ENCODE results near the gene MOSPD3. TPM values are rescaled to one million over a fixed set of nuclear protein-coding genes. Genes with fewer than 3 reads are reported as not detected.

The MOSPD3 gene
- total RNA-seq, 2 experiments from 2014 or later: 10.4 to 12.0 TPM

- no peak for TF ChIP-seq EZH2phosphoT487 (IDR thresholded peaks at IDR 0.05; ENCODE audit: borderline replicate concordance, low read depth, low read length)
- H3K4me2 ChIP-seq (ENCODE audit: low read length): no peak overlapping the region
- H3K9me3 ChIP-seq (ENCODE audit: low read length): no peaks in the 10 kb centered on the region
- H3K9me2 ChIP-seq (ENCODE audit: insufficient read depth, low read length): no peaks in the 10 kb centered on the region
- peaks cover 86% of the 10 kb centered on the region for H3K36me3 ChIP-seq (ENCODE audit: insufficient read depth, low read length)
- no TSS peak for BruUV-seq (replicated peaks)
- no peaks in the 10 kb centered on the region for H4K20me1 ChIP-seq (ENCODE audit: insufficient read depth, low read length)
- no peak overlapping the region for H3K4me3 ChIP-seq (ENCODE audit: low read depth, low read length, poor library complexity, severe bottlenecking)
- CTCF ChIA-PET (ENCODE audit: unreplicated experiment): no interaction called here
- H3K79me2 ChIP-seq (ENCODE audit: insufficient read depth, low read depth, low read length): peaks cover 5% of the 10 kb centered on the region; the same call in 1 of the 2 replicates
- DNase-seq (ENCODE audit: low spot score): no peak
- intact Hi-C loops (cut with micrococcal nuclease; ENCODE audit: unreplicated experiment): no loop called here
- no peak overlapping the region for H2AFZ ChIP-seq (ENCODE audit: low read length)
- POLR2A ChIA-PET: interaction anchor here (0.7 kb wide), 1 partner anchor 58 kb away, joined by 7 read pairs; no protein-coding TSS in a partner anchor
- H3K4me1 ChIP-seq (ENCODE audit: insufficient read depth, low read length, poor library complexity, severe bottlenecking): peaks cover 10% of the 10 kb centered on the region
- no peak overlapping the region for H3K27ac ChIP-seq (ENCODE audit: low read depth, low read length, poor library complexity, severe bottlenecking)
Measured at GRCh38 chr7:100578246-100579183, 33.8 kb upstream of the MOSPD3 start.

- Histone ChIP-seq H3K79me2 (ENCODE audit: insufficient read depth, low read depth, low read length) (peaks cover 18% of the 10 kb centered on the region; the same call in 1 of the 2 replicates), H3K9me2 (ENCODE audit: insufficient read depth, low read length) (no peaks in the 10 kb centered on the region), H3K27ac (ENCODE audit: low read depth, low read length, poor library complexity, severe bottlenecking) (no peak overlapping the region), H4K20me1 (ENCODE audit: insufficient read depth, low read length) (no peaks in the 10 kb centered on the region), H2AFZ (ENCODE audit: low read length) (no peak overlapping the region), H3K9me3 (ENCODE audit: low read length) (no peaks in the 10 kb centered on the region), H3K36me3 (ENCODE audit: insufficient read depth, low read length) (peaks cover 69% of the 10 kb centered on the region), H3K4me3 (ENCODE audit: low read depth, low read length, poor library complexity, severe bottlenecking) (no peak overlapping the region), H3K4me1 (ENCODE audit: insufficient read depth, low read length, poor library complexity, severe bottlenecking) (peaks cover 25% of the 10 kb centered on the region), H3K4me2 (ENCODE audit: low read length) (no peak overlapping the region)
- POLR2A ChIA-PET: no interaction called here
- intact Hi-C loops (cut with micrococcal nuclease; ENCODE audit: unreplicated experiment): no loop called here
- TF ChIP-seq EZH2phosphoT487 (IDR thresholded peaks at IDR 0.05; ENCODE audit: borderline replicate concordance, low read depth, low read length): no peak
- no peak for TF ChIP-seq CTCF (conservative IDR thresholded peaks at IDR 0.05; ENCODE audit: low read length)
- no TSS peak for BruUV-seq (replicated peaks)
- CTCF ChIA-PET (ENCODE audit: unreplicated experiment): no interaction called here
- DNase-seq (ENCODE audit: low spot score): no peak
Measured at GRCh38 chr7:100580466-100581283, 31.7 kb upstream of the MOSPD3 start.

GRCh38 chr7:100582041-100582579 is 30.2 kb upstream of the MOSPD3 start:
- no TSS peak for BruUV-seq (replicated peaks)
- intact Hi-C loops (cut with micrococcal nuclease; ENCODE audit: unreplicated experiment): no loop called here
- H3K36me3 ChIP-seq (ENCODE audit: insufficient read depth, low read length): peaks cover 57% of the 10 kb centered on the region
- no peaks in the 10 kb centered on the region for H4K20me1 ChIP-seq (ENCODE audit: insufficient read depth, low read length)
- TF ChIP-seq EZH2phosphoT487 (IDR thresholded peaks at IDR 0.05; ENCODE audit: borderline replicate concordance, low read depth, low read length) (no peak), CTCF (conservative IDR thresholded peaks at IDR 0.05; ENCODE audit: low read length) (no peak)
- H3K9me3 ChIP-seq (ENCODE audit: low read length): no peaks in the 10 kb centered on the region
- peaks cover 18% of the 10 kb centered on the region; the same call in 1 of the 2 replicates for H3K79me2 ChIP-seq (ENCODE audit: insufficient read depth, low read depth, low read length)
- H3K4me1 ChIP-seq (ENCODE audit: insufficient read depth, low read length, poor library complexity, severe bottlenecking): peaks cover 28% of the 10 kb centered on the region
- no peak overlapping the region for H2AFZ ChIP-seq (ENCODE audit: low read length)
- ChIA-PET POLR2A (interaction anchor here (0.7 kb wide), 1 partner anchor 13 kb away, joined by 3 read pairs; no protein-coding TSS in a partner anchor), CTCF (ENCODE audit: unreplicated experiment) (no interaction called here)
- no peak overlapping the region for H3K4me2 ChIP-seq (ENCODE audit: low read length)
- H3K27ac ChIP-seq (ENCODE audit: low read depth, low read length, poor library complexity, severe bottlenecking): no peak overlapping the region
- DNase-seq (ENCODE audit: low spot score): no peak
- H3K4me3 ChIP-seq (ENCODE audit: low read depth, low read length, poor library complexity, severe bottlenecking): no peak overlapping the region
- H3K9me2 ChIP-seq (ENCODE audit: insufficient read depth, low read length): no peaks in the 10 kb centered on the region

All from OCI-LY7 (cell line).